Measurements from ENCODE around the gene ABO. TPM values are rescaled to one million over a fixed set of nuclear protein-coding genes. Genes with fewer than 3 reads are reported as not detected.
"Not testable (repeated sequence)": the region's sequence is repeated elsewhere in the genome, so short reads cannot be mapped to it uniquely, and the experiment has no call there.

Gene ABO
- total and polyA plus RNA-seq, 4 donors = 3.9 to 23.0 (median 9.3) TPM

GRCh38 chr9:133252301-133253020, 22.5 kb downstream of the ABO start:
- ATAC-seq (ENCODE audit: insufficient read depth, low FRiP score) (peak; percentile 87), DNase-seq (peak in 1 of 3 donors; percentile 7)
- Histone ChIP-seq H3K9me3 (ENCODE audit: control insufficient read depth in 4 of 4, insufficient read depth in 3 of 4, low read length in 3 of 4) (peaks cover 0 to 2% (median 0%) of the 10 kb centered on the region in 4 donors), H3K4me3 (peak overlapping the region; percentile 11), H3K27me3 (ENCODE audit: control insufficient read depth in 3 of 3, insufficient read depth in 3 of 3, low read length in 2 of 3) (no peaks in the 10 kb centered on the region), H3K27ac (ENCODE audit: low read depth in 1 of 2, low read length in 1 of 2) (peak overlapping the region in 1 of 2 donors; percentile 87), H3K9ac (ENCODE audit: insufficient read depth in 1 of 2, low read length in 2 of 2) (no peak overlapping the region), H3K36me3 (ENCODE audit: control insufficient read depth in 4 of 4, insufficient read depth in 4 of 4, low read length in 4 of 4) (no peaks in the 10 kb centered on the region), H3K4me1 (ENCODE audit: control insufficient read depth in 5 of 5, insufficient read depth in 5 of 5, low read length in 5 of 5) (peaks cover 0 to 10% (median 0%) of the 10 kb centered on the region in 5 donors)
- TF ChIP-seq, protein P1, sequence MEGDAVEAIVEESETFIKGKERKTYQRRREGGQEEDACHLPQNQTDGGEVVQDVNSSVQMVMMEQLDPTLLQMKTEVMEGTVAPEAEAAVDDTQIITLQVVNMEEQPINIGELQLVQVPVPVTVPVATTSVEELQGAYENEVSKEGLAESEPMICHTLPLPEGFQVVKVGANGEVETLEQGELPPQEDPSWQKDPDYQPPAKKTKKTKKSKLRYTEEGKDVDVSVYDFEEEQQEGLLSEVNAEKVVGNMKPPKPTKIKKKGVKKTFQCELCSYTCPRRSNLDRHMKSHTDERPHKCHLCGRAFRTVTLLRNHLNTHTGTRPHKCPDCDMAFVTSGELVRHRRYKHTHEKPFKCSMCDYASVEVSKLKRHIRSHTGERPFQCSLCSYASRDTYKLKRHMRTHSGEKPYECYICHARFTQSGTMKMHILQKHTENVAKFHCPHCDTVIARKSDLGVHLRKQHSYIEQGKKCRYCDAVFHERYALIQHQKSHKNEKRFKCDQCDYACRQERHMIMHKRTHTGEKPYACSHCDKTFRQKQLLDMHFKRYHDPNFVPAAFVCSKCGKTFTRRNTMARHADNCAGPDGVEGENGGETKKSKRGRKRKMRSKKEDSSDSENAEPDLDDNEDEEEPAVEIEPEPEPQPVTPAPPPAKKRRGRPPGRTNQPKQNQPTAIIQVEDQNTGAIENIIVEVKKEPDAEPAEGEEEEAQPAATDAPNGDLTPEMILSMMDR (IDR thresholded peaks at IDR 0.05; ENCODE audit: control extremely low read depth, extremely low read depth) = no peak
- WGBS, 2 donors = 52 to 80% methylated on average over 16 of the region's 16 CpGs

DNA sequence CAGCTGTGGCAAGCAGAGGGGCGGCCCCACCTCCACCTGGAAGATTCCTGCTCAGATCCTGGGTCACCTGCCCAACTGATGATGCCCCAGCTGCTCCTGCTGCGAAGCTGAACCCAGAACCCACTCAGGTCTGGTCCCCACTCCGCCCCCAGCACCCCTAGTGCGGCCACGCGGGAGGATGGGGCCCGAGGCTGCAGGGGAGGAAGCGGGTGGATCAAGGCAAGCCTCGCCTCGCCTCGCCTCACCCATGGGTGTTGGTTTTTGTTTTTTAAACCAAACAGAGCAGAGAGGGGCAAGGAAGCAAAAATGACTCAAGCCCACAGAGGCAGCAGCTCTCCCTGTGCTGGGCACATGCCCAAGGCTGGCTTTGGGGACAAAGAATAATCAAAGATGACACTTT, 23.2 kb downstream of the ABO start:
- no peak for DNase-seq
- peaks cover 0 to 8% (median 0%) of the 10 kb centered on the region in 5 donors for H3K4me1 ChIP-seq (ENCODE audit: control insufficient read depth in 5 of 5, insufficient read depth in 5 of 5, low read length in 5 of 5)
- TF ChIP-seq, protein P1 (IDR thresholded peaks at IDR 0.05; ENCODE audit: control extremely low read depth, extremely low read depth) = no peak
- no peaks in the 10 kb centered on the region for H3K27me3 ChIP-seq (ENCODE audit: control insufficient read depth in 3 of 3, insufficient read depth in 3 of 3, low read length in 2 of 3)
- H3K4me3 ChIP-seq = peak overlapping the region; percentile 11
- 63 to 78% methylated on average over 11 of the region's 11 CpGs for WGBS, 2 donors
- peak overlapping the region in 1 of 2 donors; percentile 87 for H3K27ac ChIP-seq (ENCODE audit: low read depth in 1 of 2, low read length in 1 of 2)
- H3K9me3 ChIP-seq (ENCODE audit: control insufficient read depth in 4 of 4, insufficient read depth in 3 of 4, low read length in 3 of 4) = no peaks in the 10 kb centered on the region
- no peaks in the 10 kb centered on the region for H3K36me3 ChIP-seq (ENCODE audit: control insufficient read depth in 4 of 4, insufficient read depth in 4 of 4, low read length in 4 of 4)
- ATAC-seq (ENCODE audit: insufficient read depth, low FRiP score) = no peak
- H3K9ac ChIP-seq (ENCODE audit: insufficient read depth in 1 of 2, low read length in 2 of 2) = no peak overlapping the region

- not testable (repeated sequence) for ATAC-seq (ENCODE audit: insufficient read depth, low FRiP score); H3K9ac ChIP-seq (ENCODE audit: insufficient read depth in 1 of 2, low read length in 2 of 2); H3K4me1 ChIP-seq (ENCODE audit: control insufficient read depth in 5 of 5, insufficient read depth in 5 of 5, low read length in 5 of 5); H3K27me3 ChIP-seq (ENCODE audit: control insufficient read depth in 3 of 3, insufficient read depth in 3 of 3, low read length in 2 of 3); H3K4me3 ChIP-seq; DNase-seq; H3K9me3 ChIP-seq (ENCODE audit: control insufficient read depth in 4 of 4, insufficient read depth in 3 of 4, low read length in 3 of 4); H3K36me3 ChIP-seq (ENCODE audit: control insufficient read depth in 4 of 4, insufficient read depth in 4 of 4, low read length in 4 of 4)
- H3K27ac ChIP-seq (ENCODE audit: low read depth in 1 of 2, low read length in 1 of 2) = peak overlapping the region in 1 of 2 donors; percentile 82
- 70 to 86% methylated on average over 6 of the region's 6 CpGs for WGBS, 2 donors
These were observed 23.8 kb downstream of the ABO start for GRCh38 chr9:133251221-133251620.

GRCh38 chr9:133250741-133251170, 24.2 kb downstream of the ABO start:
- DNase-seq = peak; percentile 57 to 71 (median 60)
- Histone ChIP-seq H3K4me1 (ENCODE audit: control insufficient read depth in 5 of 5, insufficient read depth in 5 of 5, low read length in 5 of 5) (peaks cover 0 to 6% (median 0%) of the 10 kb centered on the region in 5 donors), H3K4me3 (no peak overlapping the region), H3K27me3 (ENCODE audit: control insufficient read depth in 3 of 3, insufficient read depth in 3 of 3, low read length in 2 of 3) (no peaks in the 10 kb centered on the region), H3K9ac (ENCODE audit: insufficient read depth in 1 of 2, low read length in 2 of 2) (no peak overlapping the region), H3K27ac (ENCODE audit: low read depth in 1 of 2, low read length in 1 of 2) (peak overlapping the region in 1 of 2 donors; percentile 82), H3K9me3 (ENCODE audit: control insufficient read depth in 4 of 4, insufficient read depth in 3 of 4, low read length in 3 of 4) (no peaks in the 10 kb centered on the region), H3K36me3 (ENCODE audit: control insufficient read depth in 4 of 4, insufficient read depth in 4 of 4, low read length in 4 of 4) (no peaks in the 10 kb centered on the region)
- ATAC-seq (ENCODE audit: insufficient read depth, low FRiP score) = no peak
- TF ChIP-seq, protein P1 (IDR thresholded peaks at IDR 0.05; ENCODE audit: control extremely low read depth, extremely low read depth) = no peak
- 60 to 79% methylated on average over 5 of the region's 5 CpGs for WGBS, 2 donors
